ENCODE measurements around the gene SHC1. TPM values are rescaled to one million over a fixed set of nuclear protein-coding genes. Genes with fewer than 3 reads are reported as not detected.

The SHC1 gene
- total RNA-seq, 4 donors from 2014 or later: 108 to 168 (median 123) TPM

DNA sequence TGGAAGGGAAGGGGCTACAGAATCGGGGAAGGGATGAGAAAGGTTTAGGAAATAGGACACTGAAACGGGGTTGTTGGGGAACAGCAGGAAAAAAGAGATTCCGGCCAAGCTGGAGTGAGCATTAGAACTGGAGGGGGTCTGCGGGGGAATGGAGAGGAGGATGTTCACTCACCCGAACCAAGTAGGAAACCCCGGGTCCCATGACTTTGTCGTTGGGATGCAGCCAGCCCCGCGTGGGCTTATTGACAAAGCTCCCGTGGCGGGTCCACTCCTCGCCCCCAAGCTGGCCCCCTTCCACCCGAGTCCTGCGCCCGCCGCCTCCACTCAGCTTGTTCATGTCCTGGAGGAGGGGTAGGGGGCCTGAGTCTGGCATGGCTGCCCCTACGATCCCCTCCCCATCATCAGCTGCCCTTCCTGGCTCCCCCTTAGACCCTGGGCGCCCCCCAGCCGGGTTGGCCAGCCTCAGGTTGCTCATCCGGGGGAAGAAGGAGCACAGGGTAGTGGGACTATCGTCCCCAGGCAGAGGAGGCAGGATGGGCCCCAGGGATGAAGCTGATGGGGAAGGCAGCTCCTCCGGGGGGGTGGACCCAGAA, 591 bp downstream of the SHC1 start:
- DNase-seq: peak; percentile 63
- H3K27ac ChIP-seq: peak overlapping the region; percentile 95 to 99 (median 98)
- peaks cover 37 to 51% of the 10 kb centered on the region in 2 donors for H3K4me1 ChIP-seq
- H3K36me3 ChIP-seq: peaks cover 22 to 31% of the 10 kb centered on the region in 2 donors
- no peaks in the 10 kb centered on the region for H3K9me3 ChIP-seq
- H3K4me3 ChIP-seq (replicated peaks in 1 of 3): peak overlapping the region in 2 of 3 donors; percentile 23 to 38
- 30 to 32% methylated on average over 19 to 22 of the region's 22 CpGs for WGBS, 2 donors
- H3K27me3 ChIP-seq: no peaks in the 10 kb centered on the region
- intact Hi-C loops (cut with DNase I): loop anchor here (5.0 kb wide), 1 partner anchor 82 kb away; the partner anchor contains the start of gene ADAM15
- TF ChIP-seq, protein P1, sequence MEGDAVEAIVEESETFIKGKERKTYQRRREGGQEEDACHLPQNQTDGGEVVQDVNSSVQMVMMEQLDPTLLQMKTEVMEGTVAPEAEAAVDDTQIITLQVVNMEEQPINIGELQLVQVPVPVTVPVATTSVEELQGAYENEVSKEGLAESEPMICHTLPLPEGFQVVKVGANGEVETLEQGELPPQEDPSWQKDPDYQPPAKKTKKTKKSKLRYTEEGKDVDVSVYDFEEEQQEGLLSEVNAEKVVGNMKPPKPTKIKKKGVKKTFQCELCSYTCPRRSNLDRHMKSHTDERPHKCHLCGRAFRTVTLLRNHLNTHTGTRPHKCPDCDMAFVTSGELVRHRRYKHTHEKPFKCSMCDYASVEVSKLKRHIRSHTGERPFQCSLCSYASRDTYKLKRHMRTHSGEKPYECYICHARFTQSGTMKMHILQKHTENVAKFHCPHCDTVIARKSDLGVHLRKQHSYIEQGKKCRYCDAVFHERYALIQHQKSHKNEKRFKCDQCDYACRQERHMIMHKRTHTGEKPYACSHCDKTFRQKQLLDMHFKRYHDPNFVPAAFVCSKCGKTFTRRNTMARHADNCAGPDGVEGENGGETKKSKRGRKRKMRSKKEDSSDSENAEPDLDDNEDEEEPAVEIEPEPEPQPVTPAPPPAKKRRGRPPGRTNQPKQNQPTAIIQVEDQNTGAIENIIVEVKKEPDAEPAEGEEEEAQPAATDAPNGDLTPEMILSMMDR (IDR thresholded peaks at IDR 0.05): no peak
- TF ChIP-seq POLR2A (IDR thresholded peaks at IDR 0.05): no peak

DNA sequence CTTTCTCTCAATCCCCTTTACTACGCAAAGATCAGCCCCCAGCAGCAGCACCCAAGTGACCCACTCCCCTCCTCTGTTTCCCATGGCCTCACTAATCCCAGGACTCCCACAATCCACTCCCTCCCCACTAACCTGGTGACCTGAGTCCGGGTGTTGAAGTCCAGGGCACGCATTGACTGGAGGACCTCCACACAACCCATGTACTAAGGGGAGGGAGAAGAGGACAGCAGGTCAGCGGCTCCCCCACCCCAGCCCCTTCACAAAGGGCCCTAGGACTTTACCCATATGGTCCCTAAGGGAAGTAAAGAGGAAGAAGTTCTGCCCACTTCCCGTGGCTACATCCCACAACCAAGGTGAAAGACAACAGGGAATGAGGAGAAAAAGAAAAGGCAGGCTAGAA, 1.3 kb downstream of the SHC1 start:
- Histone ChIP-seq H3K4me1 (peaks cover 37 to 51% of the 10 kb centered on the region in 2 donors), H3K27me3 (no peaks in the 10 kb centered on the region), H3K9me3 (no peaks in the 10 kb centered on the region), H3K4me3 (replicated peaks in 1 of 3) (no peak overlapping the region), H3K36me3 (peaks cover 22 to 31% of the 10 kb centered on the region in 2 donors), H3K27ac (peak overlapping the region; percentile 46 to 98 (median 95))
- WGBS, 2 donors: 58 to 65% methylated on average over 5 of the region's 5 CpGs
- TF ChIP-seq, protein P1 (IDR thresholded peaks at IDR 0.05): no peak
- TF ChIP-seq POLR2A (IDR thresholded peaks at IDR 0.05): no peak
- DNase-seq: no peak
- intact Hi-C loops (cut with DNase I): no loop called here

DNA sequence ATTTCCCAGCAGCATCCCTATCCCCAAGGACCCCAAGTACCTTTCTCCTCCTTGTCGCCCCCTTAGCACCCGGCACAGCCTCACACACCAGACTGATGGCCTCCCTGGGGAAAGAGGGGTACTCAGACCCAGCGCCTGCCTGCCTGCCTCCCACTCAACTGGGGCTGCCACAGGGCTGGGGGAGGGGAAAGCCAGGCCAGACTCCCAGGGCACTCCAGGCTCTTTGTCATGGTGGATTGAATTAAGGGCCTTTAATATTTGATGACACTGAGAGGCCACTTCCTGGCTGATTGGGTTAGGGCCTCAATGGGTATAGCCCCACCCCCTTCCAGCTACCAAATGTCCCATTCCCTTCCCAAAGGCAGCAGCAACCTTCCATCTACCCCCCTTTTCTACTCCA, 1.8 kb downstream of the SHC1 start:
- H3K27me3 ChIP-seq: no peaks in the 10 kb centered on the region
- H3K4me3 ChIP-seq (replicated peaks in 1 of 3): no peak overlapping the region
- H3K4me1 ChIP-seq: peaks cover 37 to 51% of the 10 kb centered on the region in 2 donors
- peaks cover 23 to 31% of the 10 kb centered on the region in 2 donors for H3K36me3 ChIP-seq
- DNase-seq: no peak
- H3K27ac ChIP-seq: peak overlapping the region in 2 of 3 donors; percentile 95 to 98
- intact Hi-C loops (cut with DNase I): no loop called here
- TF ChIP-seq, protein P1 (IDR thresholded peaks at IDR 0.05): no peak
- no peak for TF ChIP-seq POLR2A (IDR thresholded peaks at IDR 0.05)
- WGBS, 2 donors: 78 to 87% methylated on average over 3 of the region's 3 CpGs
- H3K9me3 ChIP-seq: no peaks in the 10 kb centered on the region

DNA sequence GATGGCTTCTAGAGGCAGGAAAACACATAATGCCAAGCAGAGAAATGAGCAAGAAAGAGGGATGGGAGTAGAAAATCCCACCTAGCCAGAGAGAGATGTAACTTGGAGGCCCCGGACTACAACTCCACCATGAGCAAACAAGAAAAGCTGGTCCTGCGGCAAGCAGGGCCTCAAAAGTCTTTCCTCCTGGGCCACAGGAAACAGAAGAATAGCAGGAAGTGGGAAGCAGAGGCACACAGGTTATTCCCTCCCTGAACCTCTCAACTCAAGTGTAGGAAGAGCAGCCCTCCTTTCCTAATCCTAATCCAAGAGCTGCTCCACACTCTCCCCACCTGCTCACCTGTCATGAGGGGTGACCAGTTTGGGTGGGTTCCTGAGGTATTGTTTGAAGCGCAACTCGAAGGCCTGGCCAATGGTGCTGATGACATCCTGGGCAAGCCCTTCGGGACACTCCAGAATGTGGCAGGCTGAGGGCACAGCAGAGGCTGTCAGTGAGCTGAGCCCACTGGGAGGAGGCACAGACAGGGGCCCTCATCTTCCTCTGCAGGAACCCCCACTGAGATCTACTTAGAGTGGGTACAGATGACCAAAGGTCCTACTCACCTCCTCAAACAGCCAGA, 3.1 kb downstream of the SHC1 start:
- Histone ChIP-seq H3K4me3 (replicated peaks in 1 of 3) (no peak overlapping the region), H3K27ac (peak overlapping the region in 2 of 3 donors; percentile 36 to 95), H3K36me3 (peaks cover 26 to 31% of the 10 kb centered on the region in 2 donors), H3K4me1 (peaks cover 36 to 54% of the 10 kb centered on the region in 2 donors), H3K9me3 (no peaks in the 10 kb centered on the region), H3K27me3 (no peaks in the 10 kb centered on the region)
- intact Hi-C loops (cut with DNase I): no loop called here
- 77 to 89% methylated on average over 4 to 5 of the region's 5 CpGs for WGBS, 2 donors
- TF ChIP-seq, protein P1 (IDR thresholded peaks at IDR 0.05): no peak
- no peak for TF ChIP-seq POLR2A (IDR thresholded peaks at IDR 0.05)
- DNase-seq: no peak

DNA sequence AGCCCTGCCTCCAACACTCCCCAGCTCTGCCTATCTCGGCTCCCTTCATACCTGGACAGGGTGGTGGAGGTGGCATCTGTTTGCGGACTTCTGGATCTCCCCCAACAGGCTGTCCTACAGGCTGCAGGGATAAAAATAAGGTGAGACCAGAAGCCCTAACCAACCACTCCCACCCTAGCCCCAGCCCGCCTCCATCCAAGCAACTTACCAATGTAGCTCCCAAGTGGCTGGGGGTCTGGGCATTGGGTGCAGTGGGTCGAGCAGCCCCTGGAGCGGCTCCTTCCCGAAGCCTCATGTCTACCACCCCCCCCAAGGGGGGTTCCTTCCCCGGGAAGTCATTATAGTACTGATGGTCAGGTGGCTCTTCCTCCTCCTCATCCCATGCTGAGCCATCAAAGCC, 4.4 kb downstream of the SHC1 start:
- TF ChIP-seq, protein P1 (IDR thresholded peaks at IDR 0.05): no peak
- no peaks in the 10 kb centered on the region for H3K27me3 ChIP-seq
- no peaks in the 10 kb centered on the region for H3K9me3 ChIP-seq
- H3K4me1 ChIP-seq: peaks cover 27 to 43% of the 10 kb centered on the region in 2 donors
- intact Hi-C loops (cut with DNase I): no loop called here
- DNase-seq: no peak
- 92 to 93% methylated on average over 3 to 5 of the region's 7 CpGs for WGBS, 2 donors
- H3K27ac ChIP-seq: peak overlapping the region in 1 of 3 donors; percentile 19
- H3K36me3 ChIP-seq: peaks cover 26 to 31% of the 10 kb centered on the region in 2 donors
- no peak overlapping the region for H3K4me3 ChIP-seq (replicated peaks in 1 of 3)

Data from thyroid gland (tissue), 4 donors.